NT2/D1 (cell line): ENCODE measurements around the gene HMGA1.

ENCODE experiments used
- SUZ12 ChIP-seq: IDR thresholded peaks from 2 replicates; pipeline ENCODE4 v1.6.1; 2011; ENCODE audit not compliant: insufficient read length, insufficient read depth; ENCODE audit errors: extremely low read depth
- YY1 ChIP-seq: IDR thresholded peaks from 2 replicates; pipeline ENCODE4 v1.6.1; 2011; ENCODE audit not compliant: insufficient read length, insufficient read depth
- ZNF274 ChIP-seq: IDR thresholded peaks from 2 replicates; pipeline ENCODE4 v1.6.1; 2011; ENCODE audit warnings: mild to moderate bottlenecking, low read depth, low read length

DNA sequence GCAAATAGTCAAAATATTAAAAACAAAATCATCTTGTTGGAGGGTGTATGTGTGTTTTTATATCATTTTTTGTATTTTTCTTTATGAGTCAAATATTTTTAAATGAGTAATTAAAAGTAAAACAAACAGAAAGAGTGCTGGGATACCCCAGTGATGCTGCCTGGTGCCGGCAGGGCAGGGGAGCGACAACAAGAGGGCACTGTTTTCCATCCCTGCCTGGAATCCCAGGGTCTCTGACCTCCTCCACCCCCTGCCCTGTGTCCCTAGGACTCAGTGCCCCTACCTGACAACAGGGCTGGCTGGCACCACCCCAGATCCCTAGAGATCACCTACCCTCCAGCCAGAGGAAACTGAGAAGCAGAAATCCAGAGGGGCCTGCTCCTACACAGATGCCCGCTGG is 41.9 kb upstream of the HMGA1 start:
- no peak for TF ChIP-seq ZNF274
- TF ChIP-seq YY1, result no peak
- no peak for TF ChIP-seq SUZ12
